ENCODE data around the gene SLC38A8.

Gene SLC38A8

DNA sequence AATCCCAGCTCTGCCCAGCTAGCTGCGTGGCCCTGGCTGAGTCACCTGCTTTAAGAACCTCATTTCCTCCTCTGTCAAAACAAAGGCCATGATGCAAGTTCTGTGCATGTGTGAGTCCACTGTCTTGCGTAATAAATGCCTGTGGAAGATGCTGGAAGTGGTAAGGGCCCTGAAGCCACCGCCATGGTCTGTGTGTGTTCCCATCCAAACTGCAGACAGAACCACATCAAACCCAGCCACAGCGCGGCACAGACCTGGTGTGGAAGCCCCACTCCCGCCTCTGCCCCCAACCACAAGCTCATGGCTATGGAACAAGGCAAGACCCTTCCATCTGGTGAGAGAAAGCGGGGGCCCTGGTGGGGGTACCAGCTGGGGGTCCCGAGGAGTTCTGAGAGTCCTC, 48.5 kb downstream of the SLC38A8 start:
- Histone ChIP-seq H3K4me2 (ENCODE audit: low read depth, low read length, poor library complexity, severe bottlenecking) (no peak overlapping the region), H3K79me2 (ENCODE audit: insufficient read depth, low read length) (no peaks in the 10 kb centered on the region), H3K27me3 (ENCODE audit: insufficient read depth, low read length, poor library complexity, severe bottlenecking) (no peaks in the 10 kb centered on the region), H4K20me1 (ENCODE audit: insufficient read depth, low read length, poor library complexity, severe bottlenecking) (no peaks in the 10 kb centered on the region), H3K4me3 (ENCODE audit: low read length, poor library complexity, severe bottlenecking) (no peak overlapping the region), H3K9me3 (ENCODE audit: insufficient read depth, low read depth, low read length) (0 out of 2 replicates have a peak, but pooled peaks cover 5% of the 10 kb centered on the region), H3K9ac (ENCODE audit: low read depth, low read length, poor library complexity, severe bottlenecking) (no peak overlapping the region), H3K4me1 (ENCODE audit: insufficient read depth, low read length, poor library complexity, severe bottlenecking) (no peaks in the 10 kb centered on the region), H3K9me2 (replicated peaks; ENCODE audit: low read depth, low read length) (no peaks in the 10 kb centered on the region), H2AFZ (ENCODE audit: low read length) (no peak overlapping the region), H3F3A (ENCODE audit: low read depth) (no peaks in the 10 kb centered on the region), H3K36me3 (ENCODE audit: insufficient read depth, low read length) (no peaks in the 10 kb centered on the region)
- TF ChIP-seq EZH2phosphoT487 (IDR thresholded peaks at IDR 0.05; ENCODE audit: borderline replicate concordance) = no peak
- TF ChIP-seq, protein P1, sequence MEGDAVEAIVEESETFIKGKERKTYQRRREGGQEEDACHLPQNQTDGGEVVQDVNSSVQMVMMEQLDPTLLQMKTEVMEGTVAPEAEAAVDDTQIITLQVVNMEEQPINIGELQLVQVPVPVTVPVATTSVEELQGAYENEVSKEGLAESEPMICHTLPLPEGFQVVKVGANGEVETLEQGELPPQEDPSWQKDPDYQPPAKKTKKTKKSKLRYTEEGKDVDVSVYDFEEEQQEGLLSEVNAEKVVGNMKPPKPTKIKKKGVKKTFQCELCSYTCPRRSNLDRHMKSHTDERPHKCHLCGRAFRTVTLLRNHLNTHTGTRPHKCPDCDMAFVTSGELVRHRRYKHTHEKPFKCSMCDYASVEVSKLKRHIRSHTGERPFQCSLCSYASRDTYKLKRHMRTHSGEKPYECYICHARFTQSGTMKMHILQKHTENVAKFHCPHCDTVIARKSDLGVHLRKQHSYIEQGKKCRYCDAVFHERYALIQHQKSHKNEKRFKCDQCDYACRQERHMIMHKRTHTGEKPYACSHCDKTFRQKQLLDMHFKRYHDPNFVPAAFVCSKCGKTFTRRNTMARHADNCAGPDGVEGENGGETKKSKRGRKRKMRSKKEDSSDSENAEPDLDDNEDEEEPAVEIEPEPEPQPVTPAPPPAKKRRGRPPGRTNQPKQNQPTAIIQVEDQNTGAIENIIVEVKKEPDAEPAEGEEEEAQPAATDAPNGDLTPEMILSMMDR (conservative IDR thresholded peaks at IDR 0.05; ENCODE audit: low read length) = no peak

DNA sequence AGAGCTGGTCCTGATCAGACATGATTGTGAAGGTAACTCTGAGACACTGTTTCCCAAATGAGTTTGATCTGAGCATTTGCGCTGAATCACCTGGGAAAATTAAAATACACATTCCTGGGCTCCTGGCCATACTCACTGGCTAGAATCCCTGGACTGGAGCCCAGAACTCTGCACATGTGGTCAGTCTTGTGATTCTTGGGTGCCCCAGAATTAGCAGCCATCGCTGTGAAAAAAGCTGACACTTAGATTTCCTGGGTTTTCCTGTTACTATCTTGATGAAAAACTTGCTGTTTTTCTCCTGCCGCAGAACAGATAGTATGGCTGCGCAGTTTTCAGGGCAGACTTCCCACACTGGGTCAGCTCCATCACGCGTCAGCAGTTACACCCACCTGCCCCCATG, 50.0 kb downstream of the SLC38A8 start:
- H3K4me2 ChIP-seq (ENCODE audit: low read depth, low read length, poor library complexity, severe bottlenecking) = no peak overlapping the region
- no peaks in the 10 kb centered on the region for H3F3A ChIP-seq (ENCODE audit: low read depth)
- no peak overlapping the region for H2AFZ ChIP-seq (ENCODE audit: low read length)
- TF ChIP-seq, protein P1 (conservative IDR thresholded peaks at IDR 0.05; ENCODE audit: low read length) = no peak
- TF ChIP-seq EZH2phosphoT487 (IDR thresholded peaks at IDR 0.05; ENCODE audit: borderline replicate concordance) = no peak
- no peaks in the 10 kb centered on the region for H3K27me3 ChIP-seq (ENCODE audit: insufficient read depth, low read length, poor library complexity, severe bottlenecking)
- H3K9ac ChIP-seq (ENCODE audit: low read depth, low read length, poor library complexity, severe bottlenecking) = no peak overlapping the region
- no peaks in the 10 kb centered on the region for H3K36me3 ChIP-seq (ENCODE audit: insufficient read depth, low read length)
- H3K9me3 ChIP-seq (ENCODE audit: insufficient read depth, low read depth, low read length) = 0 out of 2 replicates have a peak, but pooled peaks cover 5% of the 10 kb centered on the region
- H3K79me2 ChIP-seq (ENCODE audit: insufficient read depth, low read length) = no peaks in the 10 kb centered on the region
- no peak overlapping the region for H3K4me3 ChIP-seq (ENCODE audit: low read length, poor library complexity, severe bottlenecking)
- no peaks in the 10 kb centered on the region for H3K9me2 ChIP-seq (replicated peaks; ENCODE audit: low read depth, low read length)
- no peaks in the 10 kb centered on the region for H4K20me1 ChIP-seq (ENCODE audit: insufficient read depth, low read length, poor library complexity, severe bottlenecking)
- no peaks in the 10 kb centered on the region for H3K4me1 ChIP-seq (ENCODE audit: insufficient read depth, low read length, poor library complexity, severe bottlenecking)

DNA sequence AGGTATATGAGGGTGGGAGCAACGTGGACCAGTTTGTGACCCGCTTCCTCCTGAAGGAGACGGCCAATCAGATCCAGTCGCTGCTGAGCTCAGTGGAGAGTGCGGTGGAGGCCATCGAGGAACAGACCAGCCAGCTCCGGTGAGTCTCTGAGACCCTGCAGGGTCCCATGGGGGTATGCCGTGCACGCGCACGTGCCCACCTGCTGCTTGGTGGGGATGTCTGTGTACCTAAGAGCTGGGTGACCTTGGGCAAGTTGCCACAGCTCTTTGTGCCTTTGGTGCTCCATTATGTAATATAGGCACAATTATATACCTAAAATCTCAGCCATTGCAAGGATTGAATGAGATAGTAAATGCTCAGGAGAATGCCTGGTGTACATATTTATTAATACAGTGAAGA, 52.1 kb downstream of the SLC38A8 start:
- no peak for TF ChIP-seq EZH2phosphoT487 (IDR thresholded peaks at IDR 0.05; ENCODE audit: borderline replicate concordance)
- TF ChIP-seq, protein P1 (conservative IDR thresholded peaks at IDR 0.05; ENCODE audit: low read length) = no peak
- Histone ChIP-seq H3K4me2 (ENCODE audit: low read depth, low read length, poor library complexity, severe bottlenecking) (no peak overlapping the region), H3K27me3 (ENCODE audit: insufficient read depth, low read length, poor library complexity, severe bottlenecking) (no peaks in the 10 kb centered on the region), H2AFZ (ENCODE audit: low read length) (no peak overlapping the region), H3K36me3 (ENCODE audit: insufficient read depth, low read length) (no peaks in the 10 kb centered on the region), H3F3A (ENCODE audit: low read depth) (no peaks in the 10 kb centered on the region), H3K9me3 (ENCODE audit: insufficient read depth, low read depth, low read length) (0 out of 2 replicates have a peak, but pooled peaks cover 5% of the 10 kb centered on the region), H4K20me1 (ENCODE audit: insufficient read depth, low read length, poor library complexity, severe bottlenecking) (no peaks in the 10 kb centered on the region), H3K9me2 (replicated peaks; ENCODE audit: low read depth, low read length) (no peaks in the 10 kb centered on the region), H3K79me2 (ENCODE audit: insufficient read depth, low read length) (no peaks in the 10 kb centered on the region), H3K4me3 (ENCODE audit: low read length, poor library complexity, severe bottlenecking) (no peak overlapping the region), H3K9ac (ENCODE audit: low read depth, low read length, poor library complexity, severe bottlenecking) (no peak overlapping the region), H3K4me1 (ENCODE audit: insufficient read depth, low read length, poor library complexity, severe bottlenecking) (no peaks in the 10 kb centered on the region)
